GM18508 (cell line): ENCODE measurements around the gene P4HA3.

Source experiments
- ATAC-seq: cut with Tn5 transposase; IDR thresholded peaks from one replicate; pipeline ENCODE4 v1.9.1; 2021; ENCODE audit warnings: moderate number of reproducible peaks; ENCODE audit not compliant: insufficient read depth, unreplicated experiment

Gene P4HA3

GRCh38 chr11:74318241-74318932 lies 6.9 kb upstream of the P4HA3 start:
- ATAC-seq = no peak

GRCh38 chr11:74316772-74317505 lies 5.5 kb upstream of the P4HA3 start:
- no peak for ATAC-seq

- ATAC-seq = no peak
Measured at GRCh38 chr11:74312326-74312725, 886 bp upstream of the P4HA3 start.

- ATAC-seq = no peak
Measured at GRCh38 chr11:74310857-74311256, 583 bp downstream of the P4HA3 start.

GRCh38 chr11:74307434-74307833 lies 4.0 kb downstream of the P4HA3 start:
- no peak for ATAC-seq

GRCh38 chr11:74306435-74307175 lies 4.8 kb downstream of the P4HA3 start:
- no peak for ATAC-seq

- ATAC-seq = no peak
Measured at GRCh38 chr11:74299015-74299414, 12.4 kb downstream of the P4HA3 start.

- ATAC-seq = no peak
Measured at GRCh38 chr11:74297484-74297883, 14.0 kb downstream of the P4HA3 start.

GRCh38 chr11:74288911-74289310 lies 22.5 kb downstream of the P4HA3 start:
- ATAC-seq = no peak

GRCh38 chr11:74288161-74288560 lies 23.3 kb downstream of the P4HA3 start:
- no peak for ATAC-seq

- ATAC-seq = no peak
Measured at GRCh38 chr11:74284466-74284865, 27.0 kb downstream of the P4HA3 start.

- no peak for ATAC-seq
Measured at GRCh38 chr11:74283580-74284180, 27.8 kb downstream of the P4HA3 start.

- ATAC-seq = no peak
Measured at GRCh38 chr11:74282914-74283371, 28.5 kb downstream of the P4HA3 start.

- no peak for ATAC-seq
Measured at GRCh38 chr11:74282421-74282820, 29.0 kb downstream of the P4HA3 start.

GRCh38 chr11:74280494-74280893 lies 30.9 kb downstream of the P4HA3 start:
- no peak for ATAC-seq

GRCh38 chr11:74279256-74279655 lies 32.2 kb downstream of the P4HA3 start:
- no peak for ATAC-seq

GRCh38 chr11:74278721-74279161 lies 32.7 kb downstream of the P4HA3 start:
- ATAC-seq = no peak

GRCh38 chr11:74278103-74278502 lies 33.3 kb downstream of the P4HA3 start:
- ATAC-seq = no peak

GRCh38 chr11:74276581-74276980 lies 34.9 kb downstream of the P4HA3 start:
- ATAC-seq = no peak

GRCh38 chr11:74272276-74272675 lies 39.2 kb downstream of the P4HA3 start:
- ATAC-seq = no peak
